Left ventricle myocardium superior (tissue), 1 donor: Measurements from ENCODE around the gene ENTREP1. TPM values are rescaled to one million over a fixed set of nuclear protein-coding genes. Genes with fewer than 3 reads are reported as not detected.

Source experiments
- ATAC-seq: fragments of 200-7000 bp; cut with Tn5 transposase; one replicate; pipeline ENCODE4 v1.9.1; 2020; ENCODE audit warnings: mild to moderate bottlenecking, moderate library complexity
- DNase-seq: peaks from one replicate; pipeline ENCODE4 v3.0.0-alpha.2; 2020
- intact Hi-C: fragments of 100-400 bp; cut with micrococcal nuclease; formaldehyde crosslinking; loops from one replicate; pipeline ENCODE4 v1.11.0; 2022
- total RNA-seq: library from RNA; stranded (reverse); fragmentation: NEBNext Ultra II Directional; extraction: Animal tissue kit (Norgen Biotek cat#: 25700); gene quantifications from one replicate; pipeline ENCODE4 v1.2.1, GENCODE V29; 2021
- donor health status: DM: no; HTN: yes; CAD: no; lungs with severe emphysema.

The ENTREP1 gene
- total RNA-seq, 1 donor from 2014 or later: 21.3 TPM

GRCh38 chr9:69355232-69355631, 30.2 kb downstream of the ENTREP1 start:
- intact Hi-C loops: no loop called here
- no peak for ATAC-seq

GRCh38 chr9:69357030-69357775, 32.2 kb downstream of the ENTREP1 start:
- DNase-seq (peak; percentile 40), ATAC-seq (peak; percentile 94)
- intact Hi-C loops: no loop called here

More at GRCh38 chr9:69355232-69355631, 30.2 kb downstream of the ENTREP1 start:
- no peak for DNase-seq

- ATAC-seq: no peak
- intact Hi-C loops: no loop called here
Observed at GRCh38 chr9:69357821-69358220, 32.8 kb downstream of the ENTREP1 start.

GRCh38 chr9:69363191-69363590, 38.2 kb downstream of the ENTREP1 start:
- ATAC-seq (no peak), DNase-seq (no peak)
- intact Hi-C loops: no loop called here

More at GRCh38 chr9:69357821-69358220, 32.8 kb downstream of the ENTREP1 start:
- DNase-seq: no peak

- ATAC-seq (peak; percentile 63), DNase-seq (no peak)
- intact Hi-C loops: no loop called here
Observed at GRCh38 chr9:69364510-69365150, 39.6 kb downstream of the ENTREP1 start.

GRCh38 chr9:69370430-69370829, 45.4 kb downstream of the ENTREP1 start:
- intact Hi-C loops: no loop called here
- DNase-seq: no peak
- ATAC-seq: no peak

GRCh38 chr9:69371001-69371400, 46.0 kb downstream of the ENTREP1 start:
- DNase-seq (no peak), ATAC-seq (no peak)
- intact Hi-C loops: no loop called here

- DNase-seq: peak; percentile 51
- peak; percentile 87 for ATAC-seq
- intact Hi-C loops: no loop called here
Observed at GRCh38 chr9:69376651-69377050, 51.6 kb downstream of the ENTREP1 start.

- DNase-seq (no peak), ATAC-seq (no peak)
- intact Hi-C loops: no loop called here
Observed at GRCh38 chr9:69377291-69377690, 52.3 kb downstream of the ENTREP1 start.

- no peak for ATAC-seq
- intact Hi-C loops: no loop called here
- no peak for DNase-seq
Observed at GRCh38 chr9:69377981-69378380, 53.0 kb downstream of the ENTREP1 start.

GRCh38 chr9:69379270-69379982, 54.4 kb downstream of the ENTREP1 start:
- no peak for DNase-seq
- intact Hi-C loops: no loop called here

GRCh38 chr9:69380301-69380700, 55.3 kb downstream of the ENTREP1 start:
- DNase-seq (no peak), ATAC-seq (no peak)
- intact Hi-C loops: no loop called here

More at GRCh38 chr9:69379270-69379982, 54.4 kb downstream of the ENTREP1 start:
- ATAC-seq: peak; percentile 90

- intact Hi-C loops: no loop called here
- DNase-seq: no peak
- no peak for ATAC-seq
Observed at GRCh38 chr9:69380811-69381210, 55.8 kb downstream of the ENTREP1 start.

- ATAC-seq (no peak), DNase-seq (no peak)
- intact Hi-C loops: no loop called here
Observed at GRCh38 chr9:69382135-69382534, 57.1 kb downstream of the ENTREP1 start.

GRCh38 chr9:69385581-69386033, 60.6 kb downstream of the ENTREP1 start:
- ATAC-seq (no peak), DNase-seq (no peak)
- intact Hi-C loops: no loop called here

- ATAC-seq: peak; percentile 94
- intact Hi-C loops: no loop called here
- peak; percentile 46 for DNase-seq
Observed at GRCh38 chr9:69386651-69387050, 61.6 kb downstream of the ENTREP1 start.

GRCh38 chr9:69388596-69388995, 63.6 kb downstream of the ENTREP1 start:
- DNase-seq (no peak), ATAC-seq (no peak)
- intact Hi-C loops: no loop called here

- DNase-seq (no peak), ATAC-seq (no peak)
- intact Hi-C loops: no loop called here
Observed at GRCh38 chr9:69389437-69389995, 64.5 kb downstream of the ENTREP1 start.

GRCh38 chr9:69391487-69391886, 66.5 kb downstream of the ENTREP1 start:
- DNase-seq (no peak), ATAC-seq (no peak)
- intact Hi-C loops: no loop called here

- ATAC-seq: peak; percentile 89
- intact Hi-C loops: no loop called here
- peak; percentile 59 for DNase-seq
Observed at GRCh38 chr9:69391946-69392345, 66.9 kb downstream of the ENTREP1 start.
